ENCODE measurements around the gene PPP1R17.

- TF ChIP-seq, protein P1, sequence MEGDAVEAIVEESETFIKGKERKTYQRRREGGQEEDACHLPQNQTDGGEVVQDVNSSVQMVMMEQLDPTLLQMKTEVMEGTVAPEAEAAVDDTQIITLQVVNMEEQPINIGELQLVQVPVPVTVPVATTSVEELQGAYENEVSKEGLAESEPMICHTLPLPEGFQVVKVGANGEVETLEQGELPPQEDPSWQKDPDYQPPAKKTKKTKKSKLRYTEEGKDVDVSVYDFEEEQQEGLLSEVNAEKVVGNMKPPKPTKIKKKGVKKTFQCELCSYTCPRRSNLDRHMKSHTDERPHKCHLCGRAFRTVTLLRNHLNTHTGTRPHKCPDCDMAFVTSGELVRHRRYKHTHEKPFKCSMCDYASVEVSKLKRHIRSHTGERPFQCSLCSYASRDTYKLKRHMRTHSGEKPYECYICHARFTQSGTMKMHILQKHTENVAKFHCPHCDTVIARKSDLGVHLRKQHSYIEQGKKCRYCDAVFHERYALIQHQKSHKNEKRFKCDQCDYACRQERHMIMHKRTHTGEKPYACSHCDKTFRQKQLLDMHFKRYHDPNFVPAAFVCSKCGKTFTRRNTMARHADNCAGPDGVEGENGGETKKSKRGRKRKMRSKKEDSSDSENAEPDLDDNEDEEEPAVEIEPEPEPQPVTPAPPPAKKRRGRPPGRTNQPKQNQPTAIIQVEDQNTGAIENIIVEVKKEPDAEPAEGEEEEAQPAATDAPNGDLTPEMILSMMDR (IDR thresholded peaks at IDR 0.05), result no peak
- no peak for TF ChIP-seq POLR2A (IDR thresholded peaks at IDR 0.05)
Observed at GRCh38 chr7:31663072-31663471, 23.9 kb upstream of the PPP1R17 start.

Data from Peyer's patch (tissue), 4 donors.